NCI-H2081 treated with DMSO at 0.1 percent for 48 hours (cell line): Measurements from ENCODE around the gene TMEM30B.

ENCODE experiments used
- DNase-seq: peaks from one replicate; lab custom pipeline; 2025; lab: John Stamatoyannopoulos, UW

The TMEM30B gene

GRCh38 chr14:61298824-61299223 lies 17.7 kb upstream of the TMEM30B start:
- no peak for DNase-seq

GRCh38 chr14:61297581-61297980 lies 16.4 kb upstream of the TMEM30B start:
- no peak for DNase-seq

- no peak for DNase-seq
These were observed 15.8 kb upstream of the TMEM30B start for GRCh38 chr14:61296719-61297502.

GRCh38 chr14:61296151-61296550 lies 15.0 kb upstream of the TMEM30B start:
- DNase-seq: no peak

- no peak for DNase-seq
These were observed 9.6 kb upstream of the TMEM30B start for GRCh38 chr14:61290701-61291100.

GRCh38 chr14:61288720-61289119 lies 7.6 kb upstream of the TMEM30B start:
- DNase-seq: no peak

- no peak for DNase-seq
These were observed 7.1 kb upstream of the TMEM30B start for GRCh38 chr14:61288228-61288627.

- no peak for DNase-seq
These were observed 6.1 kb upstream of the TMEM30B start for GRCh38 chr14:61287196-61287595.

GRCh38 chr14:61285364-61285763 lies 4.2 kb upstream of the TMEM30B start:
- DNase-seq: no peak

- no peak for DNase-seq
These were observed 2.9 kb upstream of the TMEM30B start for GRCh38 chr14:61284001-61284400.

- DNase-seq: no peak
These were observed 1.6 kb upstream of the TMEM30B start for GRCh38 chr14:61282746-61283145.

- no peak for DNase-seq
These were observed 774 bp upstream of the TMEM30B start for GRCh38 chr14:61281948-61282275.

- no peak for DNase-seq
These were observed 482 bp downstream of the TMEM30B start for GRCh38 chr14:61280526-61281185.

- no peak for DNase-seq
These were observed 1.0 kb downstream of the TMEM30B start for GRCh38 chr14:61280092-61280525.

- no peak for DNase-seq
These were observed 2.1 kb downstream of the TMEM30B start for GRCh38 chr14:61279082-61279481.

- DNase-seq: no peak
These were observed 3.4 kb downstream of the TMEM30B start for GRCh38 chr14:61277784-61278183.

GRCh38 chr14:61277232-61277631 lies 3.9 kb downstream of the TMEM30B start:
- DNase-seq: no peak

- DNase-seq: no peak
These were observed 9.6 kb downstream of the TMEM30B start for GRCh38 chr14:61271552-61271951.

- DNase-seq: no peak
These were observed 10.4 kb downstream of the TMEM30B start for GRCh38 chr14:61270714-61271113.

- peak; percentile 74 for DNase-seq
These were observed 11.6 kb downstream of the TMEM30B start for GRCh38 chr14:61269321-61270083.

- DNase-seq: no peak
These were observed 12.3 kb downstream of the TMEM30B start for GRCh38 chr14:61268812-61269211.

- DNase-seq: no peak
These were observed 14.0 kb downstream of the TMEM30B start for GRCh38 chr14:61266891-61267740.
